Sigmoid colon (tissue), 4 donors: Measurements from ENCODE around the gene P3H2.

Source experiments
- CTCF ChIP-seq, 4 experiments: fragments of 450-650 bp in 3 of 4; fragments of 200-600 bp in 1 of 4; IDR thresholded peaks; one replicate each; pipeline ENCODE4 v1.5.1; 2016 to 2019; ENCODE audit warnings: antibody characterized with exemption in 4 of 4, mild to moderate bottlenecking in 3 of 4, moderate library complexity in 2 of 4
- EP300 ChIP-seq, 4 donors: sonication (generic); formaldehyde crosslinking; IDR thresholded peaks; one replicate each; pipeline ENCODE4 v1.6.1; 2017; ENCODE audit warnings: antibody characterized with exemption in 4 of 4
- POLR2AphosphoS5 ChIP-seq, 4 donors: sonication (generic); formaldehyde crosslinking; IDR thresholded peaks; one replicate each; pipeline ENCODE4 v1.6.1; 2017; ENCODE audit warnings: antibody characterized with exemption in 4 of 4

GRCh38 chr3:190131329-190131728, 10.6 kb upstream of the P3H2 start:
- TF ChIP-seq CTCF (IDR thresholded peaks at IDR 0.05) (no peak), POLR2AphosphoS5 (IDR thresholded peaks at IDR 0.05) (no peak), EP300 (IDR thresholded peaks at IDR 0.05) (no peak)
